ENCODE data around the gene KMT2B. TPM values are rescaled to one million over a fixed set of nuclear protein-coding genes. Genes with fewer than 3 reads are reported as not detected.

The KMT2B gene
- total and polyA plus RNA-seq, 2 of the 8 experiments (the other 6 are each of a cell fraction or from before 2014, with no cell fraction given): 26.7 to 38.6 TPM

DNA sequence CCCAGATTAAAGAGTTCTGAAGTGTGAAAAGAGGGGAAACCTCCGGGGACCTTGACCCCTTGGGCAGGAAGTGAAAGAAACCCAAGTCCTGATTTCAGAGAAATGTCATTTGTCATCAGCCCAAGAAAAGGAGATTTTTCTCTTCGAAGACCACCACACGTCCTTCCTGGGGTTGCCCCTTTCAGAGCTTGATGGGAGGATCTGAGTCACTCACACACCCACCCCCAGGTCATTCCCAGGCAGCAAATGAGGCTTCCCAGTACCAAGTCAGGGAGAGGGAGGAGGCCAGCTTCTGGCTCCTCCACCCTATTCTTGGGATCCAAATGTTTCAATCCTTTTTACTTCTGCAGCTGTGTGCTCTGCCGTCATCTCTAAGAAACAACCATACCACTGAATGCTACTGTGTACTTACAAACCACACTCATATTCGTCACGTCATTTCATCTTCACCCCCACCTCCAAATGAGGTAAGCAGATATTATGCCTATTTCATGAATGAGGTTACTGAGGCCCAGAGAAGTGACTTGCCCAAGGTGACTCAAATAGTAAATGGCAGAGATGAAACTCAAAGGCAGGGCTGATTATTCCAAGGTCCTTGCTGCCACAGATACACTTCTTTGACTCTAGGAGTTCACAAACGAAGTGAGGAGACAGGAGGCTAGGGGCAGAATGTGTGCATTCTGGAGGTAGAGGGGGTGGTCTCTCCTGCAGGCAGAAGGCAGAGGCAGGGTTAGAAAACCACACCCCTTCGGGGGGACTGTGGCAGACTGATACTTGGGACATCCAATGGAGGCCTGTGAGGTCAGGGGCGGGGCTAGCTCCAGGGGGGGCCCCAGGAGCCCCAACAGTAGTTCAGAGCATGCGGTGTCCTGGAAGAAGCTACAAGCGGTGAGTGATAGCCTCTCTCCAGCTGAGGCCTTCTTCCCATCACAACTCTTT lies 5.0 kb upstream of the KMT2B start (continued):
- TF ChIP-seq, protein P1, sequence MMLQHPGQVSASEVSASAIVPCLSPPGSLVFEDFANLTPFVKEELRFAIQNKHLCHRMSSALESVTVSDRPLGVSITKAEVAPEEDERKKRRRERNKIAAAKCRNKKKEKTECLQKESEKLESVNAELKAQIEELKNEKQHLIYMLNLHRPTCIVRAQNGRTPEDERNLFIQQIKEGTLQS (IDR thresholded peaks at IDR 0.05; ENCODE audit: insufficient read depth, low read depth, low read length): no peak
- TF ChIP-seq SIN3A (conservative IDR thresholded peaks at IDR 0.05 in 1 of 2, IDR thresholded peaks at IDR 0.05 in 1 of 2; ENCODE audit: low read depth in 1 of 2, low read length in 2 of 2) (no peak), YY1 (IDR thresholded peaks at IDR 0.05; ENCODE audit: low read depth, low read length) (no peak), SP4 (IDR thresholded peaks at IDR 0.05; ENCODE audit: low read length) (no peak), RFX5 (IDR thresholded peaks at IDR 0.05; ENCODE audit: borderline replicate concordance, low read depth, low read length) (no peak), SP2 (IDR thresholded peaks at IDR 0.05; ENCODE audit: low read length) (no peak)
- TF ChIP-seq, protein P2, sequence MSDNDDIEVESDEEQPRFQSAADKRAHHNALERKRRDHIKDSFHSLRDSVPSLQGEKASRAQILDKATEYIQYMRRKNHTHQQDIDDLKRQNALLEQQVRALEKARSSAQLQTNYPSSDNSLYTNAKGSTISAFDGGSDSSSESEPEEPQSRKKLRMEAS (IDR thresholded peaks at IDR 0.05): no peak

Measured in H1 (cell line).